HG03457 (cell line): ENCODE results near the gene C1orf174.
"Not testable (repeated sequence)": the region's sequence is repeated elsewhere in the genome, so short reads cannot be mapped to it uniquely, and the experiment has no call there.

Experiments
- ATAC-seq: cut with Tn5 transposase; IDR thresholded peaks from one replicate; pipeline ENCODE4 v1.9.1; 2021; ENCODE audit warnings: moderate number of reproducible peaks; ENCODE audit not compliant: unreplicated experiment

The C1orf174 gene

DNA sequence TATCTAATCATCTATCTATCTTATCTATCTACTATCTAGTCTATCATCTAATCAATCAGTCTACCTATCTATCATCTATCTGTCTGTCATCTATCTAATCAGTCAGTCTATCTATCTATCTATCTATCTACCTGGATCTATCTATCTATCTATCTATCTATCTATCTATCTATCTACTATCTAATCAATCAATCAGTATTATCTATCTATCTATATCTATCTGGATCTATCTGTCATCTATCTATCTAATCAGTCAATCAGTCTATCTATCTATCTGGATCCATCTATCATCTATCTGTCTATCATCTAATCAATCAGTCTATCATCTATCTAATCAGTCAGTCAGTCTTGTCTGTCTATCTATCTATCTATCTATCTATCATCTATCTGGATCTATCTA lies 26.9 kb upstream of the C1orf174 start:
- ATAC-seq = no peak

DNA sequence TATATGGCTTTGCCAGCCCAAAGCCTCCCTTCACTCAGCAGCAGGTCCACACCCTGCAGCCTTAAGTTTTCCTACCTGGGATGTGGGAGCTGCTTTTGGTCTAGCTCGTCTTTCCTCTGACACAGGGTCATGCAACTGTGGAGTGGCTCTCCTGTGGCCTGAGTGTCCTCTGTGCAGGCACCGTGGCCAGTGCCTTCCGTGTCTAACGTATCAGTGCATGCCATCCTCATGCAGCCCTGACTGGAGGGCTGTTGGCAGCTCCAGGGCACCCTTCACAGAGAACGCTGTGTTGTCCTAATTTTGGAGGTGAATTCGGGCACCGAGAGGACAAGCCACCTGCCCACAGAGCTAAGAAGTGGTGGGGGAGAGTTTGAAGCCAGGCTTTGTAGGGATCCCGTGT lies 25.7 kb upstream of the C1orf174 start:
- ATAC-seq = no peak

DNA sequence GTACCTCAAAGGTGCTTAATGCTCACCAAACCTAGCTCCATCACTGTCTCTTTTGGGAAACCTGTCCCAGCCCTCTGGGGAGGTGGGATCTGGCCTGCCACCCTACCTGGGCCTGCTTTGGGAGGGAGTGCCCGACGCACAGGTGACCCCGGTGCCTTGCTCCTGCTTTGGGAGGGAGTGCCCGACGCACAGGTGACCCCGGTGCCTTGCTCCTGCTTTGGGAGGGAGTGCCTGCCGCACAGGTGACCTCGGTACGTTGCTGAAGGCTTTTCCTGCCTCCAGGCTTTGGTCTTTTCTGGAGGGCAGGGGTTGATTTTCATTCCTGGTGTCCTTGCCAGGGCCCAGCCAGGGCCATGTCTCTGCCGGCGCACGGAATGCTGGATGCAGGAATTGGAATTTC lies 25.2 kb upstream of the C1orf174 start:
- ATAC-seq = no peak

DNA sequence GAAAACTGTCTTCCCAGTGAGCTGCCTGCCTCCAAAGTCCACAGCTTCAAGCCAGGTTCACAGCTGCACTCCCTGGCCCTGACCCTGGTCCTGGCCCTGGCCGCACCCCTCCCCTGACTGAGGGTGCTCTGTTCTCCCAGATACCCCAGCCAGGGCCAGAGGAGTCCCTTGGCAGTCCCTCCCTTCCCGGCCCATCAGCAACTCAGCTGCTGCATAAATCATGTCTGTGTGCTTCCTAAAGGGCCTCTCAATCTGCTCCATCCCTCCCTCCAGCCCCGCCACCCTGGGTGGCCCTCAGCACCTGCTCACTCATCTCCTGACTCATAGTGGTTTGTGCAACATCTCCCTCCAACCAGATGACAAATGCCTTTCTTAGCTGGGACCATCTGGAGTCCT lies 24.8 kb upstream of the C1orf174 start:
- no peak for ATAC-seq

DNA sequence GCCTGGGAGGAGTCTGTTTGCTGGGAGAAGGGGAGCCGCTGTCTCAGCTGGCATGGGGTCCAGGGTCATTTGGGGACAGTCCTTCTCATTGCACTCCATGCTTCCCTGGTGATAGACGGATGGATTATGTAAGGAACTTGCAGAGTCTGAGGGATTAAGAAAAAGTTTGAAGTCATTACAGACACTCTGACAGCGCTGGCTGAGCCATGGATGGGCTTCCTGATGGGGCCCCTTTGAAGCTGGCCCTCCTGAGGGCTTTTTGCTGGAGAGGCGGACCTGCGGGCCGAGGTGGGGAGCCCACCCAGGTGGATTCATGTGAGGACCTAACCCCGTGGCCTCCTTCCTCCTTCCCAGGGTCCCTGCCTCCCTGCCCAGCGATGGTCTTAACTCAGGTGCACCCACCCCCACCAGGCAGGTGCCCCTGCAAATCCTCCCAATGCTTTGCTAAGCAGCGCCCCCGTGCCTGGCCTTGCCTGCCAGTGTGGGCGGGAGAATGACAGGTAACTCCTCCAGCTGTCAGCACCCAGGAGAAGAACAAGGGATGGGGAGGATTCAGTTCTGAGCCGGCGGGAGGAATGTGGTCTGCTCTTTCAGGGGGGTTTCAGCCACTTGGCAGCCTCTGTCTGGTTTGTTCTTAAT lies 24.2 kb upstream of the C1orf174 start:
- ATAC-seq = no peak

- ATAC-seq = no peak
Measured at GRCh38 chr1:3923378-3924185, 23.5 kb upstream of the C1orf174 start.

DNA sequence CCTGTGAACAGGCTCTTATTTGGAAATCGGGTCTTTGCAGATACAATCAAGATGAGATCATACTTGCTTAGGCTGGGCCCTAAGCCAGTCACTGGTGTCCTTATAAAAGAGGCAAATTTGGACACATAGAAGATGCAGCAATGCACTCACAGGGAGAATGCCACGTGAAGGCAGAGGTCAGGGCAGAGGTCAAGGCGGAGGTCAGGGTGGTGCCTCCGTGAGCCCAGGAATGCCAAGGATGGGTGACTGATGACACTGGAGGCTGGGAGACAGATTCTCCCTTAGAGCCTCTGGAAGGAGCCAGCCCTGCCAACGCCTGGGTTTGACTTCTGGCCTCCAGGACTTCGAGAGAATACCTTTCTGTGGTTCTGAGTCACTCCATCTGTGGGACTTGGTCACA lies 22.8 kb upstream of the C1orf174 start:
- ATAC-seq = no peak

DNA sequence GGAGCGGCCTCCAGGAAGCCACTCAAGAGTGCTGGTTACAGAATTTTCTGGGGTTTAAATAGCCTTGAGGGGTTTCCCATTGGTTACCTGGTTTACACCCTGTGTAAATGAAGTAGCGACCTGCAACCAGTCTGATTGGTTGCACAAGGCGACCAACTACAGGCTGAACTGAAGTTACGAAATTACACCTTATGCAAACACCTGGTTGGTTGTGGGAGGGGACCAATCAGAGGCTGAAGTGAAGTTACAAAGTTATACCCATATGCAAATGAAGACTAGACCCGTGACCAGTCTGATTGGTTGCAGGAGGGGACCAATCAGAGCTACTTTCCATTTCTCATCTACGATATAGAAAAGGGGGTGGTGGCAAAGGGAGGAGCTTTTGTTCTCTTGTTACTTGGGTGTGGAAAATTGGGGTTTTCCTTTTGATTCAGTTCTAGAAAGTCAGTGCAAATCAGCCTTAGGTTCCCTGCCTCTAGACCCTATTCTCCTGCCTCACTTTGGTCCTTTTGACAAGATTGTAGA lies 22.2 kb upstream of the C1orf174 start:
- no peak for ATAC-seq

DNA sequence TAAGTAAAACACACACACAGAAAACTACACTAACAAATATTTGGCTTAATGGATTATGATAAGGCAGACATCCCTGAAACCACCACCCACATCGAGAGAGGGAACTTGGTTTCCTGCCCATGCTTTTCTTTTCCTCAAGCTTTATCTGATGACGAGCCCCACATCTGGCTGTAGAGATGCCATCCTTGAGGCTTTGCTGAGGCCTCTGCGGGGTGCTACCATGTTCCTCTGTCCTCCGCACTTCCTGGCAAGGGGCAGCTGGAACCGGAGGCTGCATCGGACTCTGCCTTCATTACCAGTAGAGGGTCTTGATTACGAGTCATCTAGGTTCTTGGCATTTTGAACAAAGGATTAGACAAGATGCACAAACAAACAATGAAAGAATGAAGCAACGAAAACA lies 21.7 kb upstream of the C1orf174 start:
- ATAC-seq = no peak

DNA sequence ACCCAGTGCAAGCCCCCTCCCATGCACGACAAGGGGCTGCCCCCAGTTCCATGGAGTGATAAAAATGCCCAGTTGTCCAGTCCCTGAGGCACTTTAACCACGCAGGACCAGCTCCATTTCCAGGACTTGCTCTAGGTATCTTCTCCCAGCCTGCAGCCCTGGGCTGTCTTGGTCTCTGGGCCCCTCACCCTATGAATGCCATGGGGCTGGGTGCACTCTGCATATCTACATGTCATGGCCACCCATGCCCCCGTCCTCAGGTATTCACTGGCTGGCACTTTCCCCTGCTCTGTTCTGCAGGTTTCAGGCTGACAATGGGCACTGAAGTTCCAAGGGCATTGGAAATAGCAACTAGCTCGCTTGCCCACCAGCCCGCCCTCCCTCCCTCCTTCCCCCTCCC lies 19.6 kb upstream of the C1orf174 start:
- ATAC-seq = no peak

GRCh38 chr1:3918966-3919611 lies 19.0 kb upstream of the C1orf174 start:
- no peak for ATAC-seq

GRCh38 chr1:3918359-3918758 lies 18.3 kb upstream of the C1orf174 start:
- ATAC-seq = not testable (repeated sequence)

GRCh38 chr1:3917761-3918160 lies 17.7 kb upstream of the C1orf174 start:
- ATAC-seq = no peak

GRCh38 chr1:3915551-3916121 lies 15.6 kb upstream of the C1orf174 start:
- ATAC-seq = no peak

GRCh38 chr1:3914911-3915310 lies 14.8 kb upstream of the C1orf174 start:
- ATAC-seq = no peak

DNA sequence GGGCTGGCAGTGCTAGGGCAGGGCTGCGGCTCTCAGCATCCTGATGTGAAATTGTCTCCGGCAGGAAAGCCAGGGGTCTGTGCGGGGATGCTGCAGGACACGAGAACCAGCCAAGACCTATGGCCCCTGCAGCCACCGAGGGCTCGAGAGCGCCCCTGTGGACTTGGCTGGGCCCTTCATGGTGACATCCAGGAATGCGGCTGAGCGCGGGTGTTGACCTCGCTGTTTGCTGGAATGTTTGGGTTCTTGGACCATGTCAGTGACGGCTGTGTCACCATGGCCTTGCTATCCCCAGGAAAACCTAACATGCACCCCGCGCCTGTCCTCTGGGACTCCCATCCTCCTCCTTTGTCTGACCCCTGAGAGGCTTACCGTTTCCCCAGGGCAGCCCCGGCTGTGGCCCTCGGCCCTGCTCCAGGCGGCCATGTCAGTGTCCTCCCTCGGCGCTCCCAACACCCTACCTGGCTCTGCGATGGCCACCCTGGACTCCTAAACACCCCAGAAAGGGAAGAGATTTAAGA lies 14.3 kb upstream of the C1orf174 start:
- ATAC-seq = no peak

DNA sequence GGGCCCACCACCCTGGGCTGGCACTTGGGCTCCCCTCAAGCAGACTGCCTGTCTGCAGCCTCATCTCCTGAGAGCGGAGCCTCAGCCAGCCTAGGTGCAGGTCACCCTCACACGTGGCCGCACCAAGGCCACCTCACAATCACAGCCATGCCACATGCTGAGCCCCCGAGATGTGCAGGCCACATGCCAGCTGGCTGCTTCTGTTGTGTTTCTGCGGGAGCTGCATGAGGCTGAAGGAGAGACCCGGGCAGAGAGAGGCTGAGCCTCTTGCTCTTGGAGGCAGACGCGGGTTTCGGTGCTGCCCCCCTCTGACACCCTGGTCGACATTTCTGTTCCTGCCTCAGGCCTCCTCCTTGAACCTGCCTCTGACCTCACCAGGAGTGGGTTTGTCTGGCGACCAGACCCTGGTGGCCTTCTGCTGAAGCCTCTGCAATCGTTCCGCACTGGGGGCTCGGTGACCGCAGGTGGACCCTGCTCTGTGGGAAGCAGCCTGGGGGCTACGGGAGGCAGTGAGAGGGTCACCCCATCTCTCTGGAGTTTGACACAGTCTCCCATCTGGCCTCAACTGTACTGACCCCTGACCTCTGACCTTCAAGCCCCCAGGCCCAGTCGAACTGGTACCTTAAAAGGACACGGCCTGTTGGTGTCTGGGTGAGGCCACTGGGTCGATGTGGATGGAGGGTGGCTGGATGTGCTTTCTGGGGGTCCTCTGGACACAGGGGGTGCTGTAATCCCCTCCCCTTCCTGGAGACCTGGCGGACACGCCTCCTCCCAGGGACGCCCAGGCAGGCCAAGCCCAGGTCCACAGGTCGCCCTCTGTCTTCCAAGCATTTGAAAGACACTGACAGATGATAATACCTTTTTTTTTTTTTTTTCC lies 13.0 kb upstream of the C1orf174 start:
- no peak for ATAC-seq

DNA sequence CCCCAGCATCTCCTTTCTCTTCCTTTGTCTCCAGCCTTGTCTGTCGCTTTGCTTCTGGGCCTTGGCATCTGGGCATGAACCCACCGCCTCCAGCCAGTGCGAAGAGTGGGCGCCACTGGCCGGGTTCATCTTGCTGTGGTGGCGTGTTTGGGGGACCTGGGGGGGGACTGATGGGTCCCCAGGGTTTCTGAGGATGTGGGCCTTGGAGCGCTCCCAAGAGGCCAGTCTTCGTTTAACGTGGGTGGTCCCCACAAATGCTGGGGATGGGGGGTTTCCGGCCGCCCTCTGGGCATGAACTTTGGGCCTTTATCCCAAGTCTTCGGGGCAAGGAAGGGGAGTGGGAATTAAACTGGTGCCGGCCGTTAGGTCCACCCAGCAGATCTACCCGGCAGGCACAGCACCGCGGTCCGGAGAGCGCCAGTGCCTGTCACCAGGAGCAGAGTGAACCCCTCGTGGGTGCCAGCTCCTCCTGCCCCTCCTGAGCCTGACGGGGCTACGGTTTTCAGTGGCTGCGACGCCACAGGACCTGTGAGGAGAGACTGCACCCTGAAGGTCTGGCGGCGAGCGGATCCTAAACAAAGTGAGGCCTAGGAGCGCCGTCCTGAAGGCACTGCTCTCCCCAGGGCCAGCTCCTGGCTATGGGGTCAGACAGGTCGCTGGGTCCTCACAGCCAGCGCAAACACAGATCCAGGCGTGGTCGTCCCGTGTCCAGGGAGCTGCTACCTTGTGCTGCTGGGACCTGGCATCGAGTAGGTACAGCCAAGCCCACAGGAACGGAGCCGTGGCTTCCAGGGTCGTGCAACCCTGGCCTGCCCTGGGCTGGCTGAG lies 12.1 kb upstream of the C1orf174 start:
- no peak for ATAC-seq
